OCI-LY7 (cell line): ENCODE data around the gene FGD4.

Source experiments
- CTCF ChIP-seq: fragments of 200-600 bp; sonication (generic); conservative IDR thresholded peaks from 2 replicates; pipeline ENCODE4 v1.5.1; 2014; ENCODE audit warnings: mild to moderate bottlenecking, antibody characterized with exemption, low read length, moderate library complexity, mixed read lengths
- EZH2phosphoT487 ChIP-seq: fragments of 200-600 bp; sonication (generic); IDR thresholded peaks from 2 replicates; pipeline ENCODE4 v1.6.1; 2018; ENCODE audit warnings: low read depth, borderline replicate concordance, mild to moderate bottlenecking, mixed run types, antibody characterized with exemption, low read length, moderate library complexity, mixed read lengths

- TF ChIP-seq CTCF (no peak), EZH2phosphoT487 (no peak)
Measured at GRCh38 chr12:32519047-32519446, 119.7 kb downstream of the FGD4 start.
